ENCODE results near the gene ATP6V1A. TPM values are rescaled to one million over a fixed set of nuclear protein-coding genes. Genes with fewer than 3 reads are reported as not detected.

The ATP6V1A gene
- total and polyA plus RNA-seq, 2 of the 13 experiments (the other 11 are each of a cell fraction or from before 2014, with no cell fraction given), result 23.4 to 95.1 TPM

DNA sequence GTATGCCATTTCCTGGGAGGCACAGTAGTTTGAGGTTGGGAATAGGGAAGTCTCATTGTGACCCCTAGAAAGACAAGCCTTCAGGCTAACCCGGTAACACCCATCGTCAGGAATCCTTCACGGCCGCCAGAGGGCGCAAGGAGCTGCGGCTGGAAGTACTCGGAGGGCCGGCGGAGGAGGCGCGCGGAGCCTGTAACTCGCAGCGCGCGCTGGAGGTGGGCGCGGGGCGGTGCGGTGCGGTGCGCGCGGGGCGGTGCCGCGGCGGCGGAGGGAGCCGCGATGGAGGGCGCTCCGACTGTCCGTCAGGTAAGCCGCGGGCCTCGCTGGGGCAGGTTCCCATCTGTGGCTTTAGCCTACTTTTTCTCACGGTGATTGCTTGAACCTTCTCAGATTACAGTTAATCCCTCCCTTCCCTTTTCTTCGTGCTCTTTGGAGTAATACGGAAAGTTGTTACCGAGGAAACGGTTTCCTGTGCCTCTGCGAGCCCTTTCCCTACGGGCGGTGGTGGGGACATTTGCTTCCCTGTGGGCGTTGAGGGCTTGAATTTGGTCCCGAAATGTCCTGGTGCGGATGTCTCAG is 91.9 kb downstream of the ATP6V1A start, which contains the start of gene GRAMD1C (continued):
- TF ChIP-seq SKI (IDR thresholded peaks at IDR 0.05; ENCODE audit: partially characterized antibody) (peak; percentile 34), NFKB2 (CRISPR knock-in tag; IDR thresholded peaks at IDR 0.05; ENCODE audit: borderline replicate concordance) (peak; percentile 28; the same call in 1 of the 2 replicates), CENPX (CRISPR knock-in tag; IDR thresholded peaks at IDR 0.05) (no peak), ZFP82 (CRISPR knock-in tag; IDR thresholded peaks at IDR 0.05; ENCODE audit: borderline replicate concordance) (no peak; the same call in 1 of the 2 replicates), RBFOX2 (IDR thresholded peaks at IDR 0.05; ENCODE audit: low read depth, low read length) (no peak), TGIF2 (CRISPR knock-in tag; IDR thresholded peaks at IDR 0.05) (no peak), SALL1 (CRISPR knock-in tag; IDR thresholded peaks at IDR 0.05) (peak; percentile 59; the same call in 1 of the 2 replicates), EED (CRISPR knock-in tag; IDR thresholded peaks at IDR 0.05) (0 out of 2 replicates have a peak, but pooled peaks have one; percentile 25), KDM5A (IDR thresholded peaks at IDR 0.05; ENCODE audit: borderline replicate concordance, low read length) (no peak), SP5 (CRISPR knock-in tag; IDR thresholded peaks at IDR 0.05; ENCODE audit: borderline replicate concordance, low read depth) (no peak), ZSCAN30 (CRISPR knock-in tag; IDR thresholded peaks at IDR 0.05) (no peak), ZNF343 (CRISPR knock-in tag; IDR thresholded peaks at IDR 0.05) (no peak), ZNF737 (CRISPR knock-in tag; IDR thresholded peaks at IDR 0.05; ENCODE audit: borderline replicate concordance) (no peak), ASH2L (IDR thresholded peaks at IDR 0.05; ENCODE audit: insufficient read length, low read depth, low read length) (peak; percentile 57), ZNF552 (CRISPR knock-in tag; IDR thresholded peaks at IDR 0.05; ENCODE audit: borderline replicate concordance) (no peak), HNF4G (IDR thresholded peaks at IDR 0.05; ENCODE audit: borderline replicate concordance, low read depth, low read length) (no peak), HNF4G (CRISPR knock-in tag; IDR thresholded peaks at IDR 0.05; ENCODE audit: borderline replicate concordance, low read depth) (no peak), ZNF331 (CRISPR knock-in tag; IDR thresholded peaks at IDR 0.05) (peak; percentile 68), SALL2 (CRISPR knock-in tag; IDR thresholded peaks at IDR 0.05) (peak; percentile 38; the same call in 1 of the 2 replicates), ZNF777 (CRISPR knock-in tag; IDR thresholded peaks at IDR 0.05) (0 out of 2 replicates have a peak, but pooled peaks have one; percentile 17), AGO2 (optimal IDR thresholded peaks at IDR 0.05; ENCODE audit: low read depth, low read length) (no peak)
- TF ChIP-seq, protein P1, sequence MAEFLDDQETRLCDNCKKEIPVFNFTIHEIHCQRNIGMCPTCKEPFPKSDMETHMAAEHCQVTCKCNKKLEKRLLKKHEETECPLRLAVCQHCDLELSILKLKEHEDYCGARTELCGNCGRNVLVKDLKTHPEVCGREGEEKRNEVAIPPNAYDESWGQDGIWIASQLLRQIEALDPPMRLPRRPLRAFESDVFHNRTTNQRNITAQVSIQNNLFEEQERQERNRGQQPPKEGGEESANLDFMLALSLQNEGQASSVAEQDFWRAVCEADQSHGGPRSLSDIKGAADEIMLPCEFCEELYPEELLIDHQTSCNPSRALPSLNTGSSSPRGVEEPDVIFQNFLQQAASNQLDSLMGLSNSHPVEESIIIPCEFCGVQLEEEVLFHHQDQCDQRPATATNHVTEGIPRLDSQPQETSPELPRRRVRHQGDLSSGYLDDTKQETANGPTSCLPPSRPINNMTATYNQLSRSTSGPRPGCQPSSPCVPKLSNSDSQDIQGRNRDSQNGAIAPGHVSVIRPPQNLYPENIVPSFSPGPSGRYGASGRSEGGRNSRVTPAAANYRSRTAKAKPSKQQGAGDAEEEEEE (CRISPR knock-in tag; IDR thresholded peaks at IDR 0.05; ENCODE audit: borderline replicate concordance), result no peak
- TF ChIP-seq, protein P2, sequence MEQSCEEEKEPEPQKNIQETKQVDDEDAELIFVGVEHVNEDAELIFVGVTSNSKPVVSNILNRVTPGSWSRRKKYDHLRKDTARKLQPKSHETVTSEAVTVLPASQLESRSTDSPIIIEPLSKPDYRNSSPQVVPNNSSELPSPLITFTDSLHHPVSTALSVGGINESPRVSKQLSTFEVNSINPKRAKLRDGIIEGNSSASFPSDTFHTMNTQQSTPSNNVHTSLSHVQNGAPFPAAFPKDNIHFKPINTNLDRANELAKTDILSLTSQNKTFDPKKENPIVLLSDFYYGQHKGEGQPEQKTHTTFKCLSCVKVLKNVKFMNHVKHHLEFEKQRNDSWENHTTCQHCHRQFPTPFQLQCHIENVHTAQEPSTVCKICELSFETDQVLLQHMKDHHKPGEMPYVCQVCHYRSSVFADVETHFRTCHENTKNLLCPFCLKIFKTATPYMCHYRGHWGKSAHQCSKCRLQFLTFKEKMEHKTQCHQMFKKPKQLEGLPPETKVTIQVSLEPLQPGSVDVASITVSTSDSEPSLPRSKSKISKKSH (CRISPR knock-in tag; IDR thresholded peaks at IDR 0.05; ENCODE audit: borderline replicate concordance), result no peak
- TF ChIP-seq, protein P3, sequence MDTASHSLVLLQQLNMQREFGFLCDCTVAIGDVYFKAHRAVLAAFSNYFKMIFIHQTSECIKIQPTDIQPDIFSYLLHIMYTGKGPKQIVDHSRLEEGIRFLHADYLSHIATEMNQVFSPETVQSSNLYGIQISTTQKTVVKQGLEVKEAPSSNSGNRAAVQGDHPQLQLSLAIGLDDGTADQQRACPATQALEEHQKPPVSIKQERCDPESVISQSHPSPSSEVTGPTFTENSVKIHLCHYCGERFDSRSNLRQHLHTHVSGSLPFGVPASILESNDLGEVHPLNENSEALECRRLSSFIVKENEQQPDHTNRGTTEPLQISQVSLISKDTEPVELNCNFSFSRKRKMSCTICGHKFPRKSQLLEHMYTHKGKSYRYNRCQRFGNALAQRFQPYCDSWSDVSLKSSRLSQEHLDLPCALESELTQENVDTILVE (CRISPR knock-in tag; IDR thresholded peaks at IDR 0.05), result peak; percentile 44; the same call in 1 of the 2 replicates
- TF ChIP-seq, protein P4, sequence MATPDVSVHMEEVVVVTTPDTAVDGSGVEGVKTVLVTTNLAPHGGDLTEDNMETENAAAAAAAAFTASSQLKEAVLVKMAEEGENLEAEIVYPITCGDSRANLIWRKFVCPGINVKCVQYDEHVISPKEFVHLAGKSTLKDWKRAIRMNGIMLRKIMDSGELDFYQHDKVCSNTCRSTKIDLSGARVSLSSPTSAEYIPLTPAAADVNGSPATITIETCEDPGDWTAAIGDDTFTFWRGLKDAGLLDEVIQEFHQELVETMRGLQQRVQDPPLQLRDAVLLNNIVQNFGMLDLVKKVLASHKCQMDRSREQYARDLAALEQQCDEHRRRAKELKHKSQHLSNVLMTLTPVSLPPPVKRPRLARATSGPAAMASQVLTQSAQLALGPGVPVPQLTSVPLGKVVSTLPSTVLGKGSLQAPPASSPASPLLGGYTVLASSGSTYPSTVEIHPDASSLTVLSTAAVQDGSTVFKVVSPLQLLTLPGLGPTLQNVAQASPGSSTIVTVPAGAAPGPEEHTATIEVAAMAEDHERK (CRISPR knock-in tag; IDR thresholded peaks at IDR 0.05; ENCODE audit: low read depth), result no peak
